Stimulated activated naive CD8-positive, alpha-beta T cell treated with anti-CD3 and anti-CD28 coated beads, Interleukin-15, Interleukin-2, amounts not matched to agents 100 U/mL and 50 U/mL, for 24 hours (primary cell): ENCODE results near the gene SELL.
A peak's percentile ranks its signal among the peaks of the same experiment; 100 is the strongest.
"Not testable (repeated sequence)": the region's sequence is repeated elsewhere in the genome, so short reads cannot be mapped to it uniquely, and the experiment has no call there.

Experiments used
- ATAC-seq: fragments of 150-1000 bp; cut with Tn5 transposase; one replicate; pipeline ENCODE4 v1.10.0; 2021
- DNase-seq: peaks from one replicate; pipeline ENCODE4 v3.0.0; 2021

Gene SELL

GRCh38 chr1:169667699-169668596, 43.5 kb downstream of the SELL start:
- ATAC-seq, DNase-seq: not testable (repeated sequence)

GRCh38 chr1:169667227-169667639, 44.2 kb downstream of the SELL start:
- ATAC-seq, result peak; percentile 86
- DNase-seq, result not testable (repeated sequence)

- DNase-seq, ATAC-seq: not testable (repeated sequence)
Measured at GRCh38 chr1:169662680-169663079, 48.7 kb downstream of the SELL start.

GRCh38 chr1:169661066-169661465, 50.4 kb downstream of the SELL start:
- not testable (repeated sequence) for ATAC-seq, DNase-seq

DNA sequence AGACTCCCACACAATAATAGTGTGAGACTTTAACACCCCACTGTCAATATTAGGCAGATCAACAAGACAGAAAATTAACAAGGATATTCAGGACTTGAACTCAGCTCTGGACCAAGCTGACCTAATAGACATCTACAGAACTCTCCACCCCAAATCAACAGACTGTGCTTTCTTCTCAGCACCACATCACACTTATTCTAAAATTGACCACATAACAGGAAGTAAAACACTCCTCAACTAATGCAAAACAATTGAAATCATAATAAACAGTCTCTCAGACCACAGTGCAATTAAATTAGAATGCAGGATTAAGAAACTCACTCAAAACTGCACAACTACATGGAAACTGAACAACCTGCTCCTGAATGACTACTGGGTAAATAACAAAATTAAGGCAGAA, 52.6 kb downstream of the SELL start:
- ATAC-seq, DNase-seq: not testable (repeated sequence)

GRCh38 chr1:169653873-169654272, 57.5 kb downstream of the SELL start:
- no peak for DNase-seq
- no peak for ATAC-seq

DNA sequence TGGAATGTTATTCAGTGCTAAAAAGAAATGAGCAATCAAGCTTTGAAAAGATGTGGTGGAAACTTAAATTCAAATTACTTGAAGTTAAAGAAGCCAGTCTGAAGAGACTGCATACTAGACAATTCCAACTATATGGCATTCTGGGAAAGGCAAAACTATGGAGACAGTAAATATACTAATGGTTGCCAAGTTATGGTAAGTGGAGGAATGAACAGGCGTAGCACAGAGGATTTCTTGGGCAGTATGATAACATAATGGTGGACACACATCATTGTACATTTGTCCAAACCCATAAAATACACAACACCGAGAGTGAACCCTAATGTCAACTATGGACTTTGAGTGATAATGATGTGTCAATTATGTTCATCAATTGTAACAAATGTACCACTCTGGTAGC, 60.4 kb downstream of the SELL start:
- ATAC-seq, result no peak
- DNase-seq, result no peak

DNA sequence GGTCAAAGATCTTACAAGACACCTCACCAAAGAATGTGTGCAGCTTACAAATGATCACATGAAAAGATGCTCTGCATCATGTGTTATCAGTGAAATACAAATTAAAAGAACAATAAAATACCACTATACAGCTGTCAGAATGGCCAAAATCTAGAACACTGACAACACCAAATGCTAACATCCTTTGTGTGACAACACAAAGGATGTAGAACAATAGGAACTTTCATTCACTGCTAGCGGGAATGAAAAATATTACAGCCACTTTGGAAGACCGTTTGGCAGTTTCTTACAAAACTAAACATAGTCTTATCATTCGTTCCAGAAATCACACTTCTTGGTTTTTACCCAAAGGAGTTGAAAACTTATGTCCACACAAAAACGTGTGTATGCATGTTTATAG, 60.9 kb downstream of the SELL start:
- ATAC-seq (no peak), DNase-seq (no peak)

GRCh38 chr1:169648709-169649108, 62.7 kb downstream of the SELL start:
- DNase-seq (no peak), ATAC-seq (peak; percentile 35)

DNA sequence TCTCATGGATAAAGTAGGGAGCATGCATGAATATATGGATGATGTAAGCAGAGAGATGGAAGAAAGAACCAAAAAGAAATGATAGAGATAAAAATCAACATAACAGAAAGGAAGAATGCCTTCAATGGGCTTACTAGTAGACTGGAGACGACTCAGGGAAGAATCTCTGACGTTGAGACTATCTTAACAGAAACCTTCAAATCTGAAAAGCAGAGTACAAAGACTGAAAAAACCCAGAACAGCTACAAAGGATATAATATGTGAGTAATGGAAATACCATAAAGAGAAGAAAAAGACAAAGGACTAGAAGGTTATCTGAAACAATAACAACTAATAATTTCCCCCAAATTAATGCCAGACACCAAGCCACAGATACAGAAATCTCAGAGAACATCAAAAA, 63.2 kb downstream of the SELL start:
- ATAC-seq (peak; percentile 68), DNase-seq (no peak)

- DNase-seq, result no peak
- peak; percentile 55 for ATAC-seq
Measured at GRCh38 chr1:169647512-169647911, 63.9 kb downstream of the SELL start.

GRCh38 chr1:169644297-169644696, 67.1 kb downstream of the SELL start:
- no peak for ATAC-seq
- no peak for DNase-seq
